Sciatic nerve (tissue), 2 donors: ENCODE data around the gene PCDHGA2. TPM values are rescaled to one million over a fixed set of nuclear protein-coding genes. Genes with fewer than 3 reads are reported as not detected.
A peak's percentile ranks its signal among the peaks of the same experiment; 100 is the strongest.
"Not testable (repeated sequence)": the region's sequence is repeated elsewhere in the genome, so short reads cannot be mapped to it uniquely, and the experiment has no call there.

Experiments
- ATAC-seq: fragments of 200-7000 bp; cut with Tn5 transposase; one replicate; pipeline ENCODE4 v1.9.1; 2020; ENCODE audit warnings: mild to moderate bottlenecking, moderate library complexity
- DNase-seq: peaks from one replicate; pipeline ENCODE4 v3.0.0-alpha.2; 2020; ENCODE audit warnings: low spot score
- intact Hi-C: fragments of 100-400 bp; cut with DNase I; formaldehyde crosslinking; loops from one replicate; pipeline ENCODE4 v1.14.2; 2022
- total RNA-seq: library from RNA; stranded (reverse); fragmentation: NEBNext Ultra II Directional; extraction: Animal tissue kit (Norgen Biotek cat#: 25700); gene quantifications from one replicate; pipeline ENCODE4 v1.2.1, GENCODE V29; 2021
- donor health status: DM: no; HTN: no; CAD: no.
- donor health status: DM: no; HTN: no; CAD: no.

Gene PCDHGA2
- 13.5 TPM for total RNA-seq

DNA sequence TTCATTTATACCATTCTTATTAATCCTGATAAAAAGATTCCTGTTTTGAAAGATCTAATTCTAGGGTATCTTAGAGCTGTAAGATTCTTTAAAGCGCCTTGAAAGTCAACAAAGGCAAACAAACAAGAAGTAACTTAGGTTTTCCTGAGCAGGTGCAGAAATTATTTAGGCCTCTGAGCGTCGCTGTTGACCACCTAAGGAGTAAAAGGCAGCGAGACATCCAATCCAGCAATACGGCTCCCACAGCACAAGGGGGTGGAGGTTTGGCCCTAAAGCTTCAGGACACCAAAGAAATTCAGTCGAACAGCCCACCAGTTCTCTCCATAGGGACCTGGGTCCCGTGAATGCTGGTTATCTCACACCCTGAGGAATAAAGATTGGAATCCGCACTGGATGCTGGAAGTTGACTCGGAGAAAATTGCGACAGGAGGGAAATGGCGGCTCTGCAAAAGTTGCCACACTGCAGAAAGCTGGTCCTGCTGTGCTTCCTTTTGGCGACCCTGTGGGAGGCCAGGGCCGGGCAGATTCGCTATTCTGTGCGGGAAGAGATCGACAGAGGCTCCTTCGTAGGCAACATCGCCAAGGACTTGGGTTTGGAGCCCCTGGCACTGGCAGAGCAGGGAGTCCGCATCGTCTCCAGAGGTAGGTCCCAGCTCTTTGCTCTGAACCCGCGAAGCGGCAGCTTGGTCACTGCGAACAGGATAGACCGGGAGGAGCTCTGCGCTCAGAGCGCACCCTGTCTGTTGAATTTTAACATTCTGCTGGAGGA is at the start of gene PCDHGA2:
TSS of gene PCDHGA2 (plus strand) at position 223 of the 769 bp plus-strand sequence.
- intact Hi-C loops = no loop called here

GRCh38 chr5:141298376-141298775 is 40.2 kb upstream of the PCDHGA2 start:
- no peak for DNase-seq
- ATAC-seq = no peak
- intact Hi-C loops = no loop called here

More for the DNA sequence above, at the start of gene PCDHGA2:
- DNase-seq (no peak), ATAC-seq (peak; percentile 90)

DNA sequence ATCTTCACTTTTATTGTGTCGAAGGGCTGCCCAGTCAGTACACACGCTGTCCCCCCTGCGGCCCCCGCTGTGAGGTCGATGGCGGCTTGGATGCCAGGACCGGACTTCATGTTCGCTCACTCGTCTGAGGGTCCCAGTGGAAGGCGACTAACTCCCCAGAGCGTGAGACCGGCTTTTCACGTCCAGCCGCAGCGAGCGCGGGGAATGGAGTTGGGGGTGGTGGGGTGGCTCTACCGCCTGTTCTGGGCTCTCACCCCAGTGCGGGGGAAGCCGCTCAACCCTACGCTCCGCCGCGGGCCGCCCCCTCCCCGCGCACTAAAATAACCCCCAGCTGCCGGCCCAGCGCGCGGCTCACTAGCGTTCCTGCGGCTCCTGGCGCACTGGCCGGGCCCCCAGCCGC is 34.8 kb upstream of the PCDHGA2 start, which contains the start of gene SLC25A2:
TSS of gene SLC25A2 (minus strand) at position 294 of the 400 bp plus-strand sequence. CDS start at position 110, 184 bp downstream.
- no peak for ATAC-seq
- intact Hi-C loops = no loop called here
- no peak for DNase-seq

DNA sequence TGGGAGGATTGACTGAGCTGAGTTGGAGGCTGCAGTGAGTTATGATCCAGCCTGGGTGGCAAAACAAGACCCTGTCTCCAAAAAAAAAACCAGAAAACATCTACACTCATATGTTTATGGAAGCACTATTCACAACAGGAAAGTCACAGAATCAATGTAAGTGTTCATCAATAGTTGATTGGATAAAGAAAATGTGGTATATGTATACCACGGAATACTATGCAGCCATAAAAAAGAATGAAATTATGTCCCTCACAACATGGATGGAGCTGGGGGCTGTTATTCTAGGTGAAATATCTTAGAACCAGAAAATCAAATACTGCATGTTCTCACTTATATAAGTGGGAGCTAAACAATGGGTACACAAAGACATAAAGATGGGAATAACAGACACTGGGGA is 31.9 kb upstream of the PCDHGA2 start:
- no peak for DNase-seq
- intact Hi-C loops = no loop called here
- ATAC-seq = no peak

GRCh38 chr5:141313711-141314110 is 24.8 kb upstream of the PCDHGA2 start:
- no peak for DNase-seq
- intact Hi-C loops = no loop called here
- no peak for ATAC-seq

DNA sequence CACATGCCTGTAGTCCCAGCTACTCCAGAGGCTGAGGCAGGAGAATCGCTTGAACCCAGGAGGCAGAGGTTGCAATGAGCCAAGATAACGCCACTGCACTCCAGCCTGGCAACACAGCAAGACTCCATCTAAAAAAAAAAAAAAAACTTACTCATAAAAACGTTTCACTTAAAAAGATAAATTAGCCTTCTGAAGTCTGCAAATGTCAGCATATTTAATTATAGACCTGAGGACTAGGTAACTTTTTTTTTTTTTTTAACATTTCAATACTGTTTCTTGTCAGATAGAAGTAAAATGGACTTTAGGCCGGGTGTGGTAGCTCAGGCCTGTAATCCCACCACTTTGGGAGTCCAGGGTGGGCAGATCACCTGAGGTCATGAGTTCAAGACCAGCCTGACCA is 21.6 kb upstream of the PCDHGA2 start:
- intact Hi-C loops, ATAC-seq, DNase-seq: not testable (repeated sequence)

- intact Hi-C loops = no loop called here
- no peak for ATAC-seq
- no peak for DNase-seq
Observed at GRCh38 chr5:141319202-141319601, 19.4 kb upstream of the PCDHGA2 start.

DNA sequence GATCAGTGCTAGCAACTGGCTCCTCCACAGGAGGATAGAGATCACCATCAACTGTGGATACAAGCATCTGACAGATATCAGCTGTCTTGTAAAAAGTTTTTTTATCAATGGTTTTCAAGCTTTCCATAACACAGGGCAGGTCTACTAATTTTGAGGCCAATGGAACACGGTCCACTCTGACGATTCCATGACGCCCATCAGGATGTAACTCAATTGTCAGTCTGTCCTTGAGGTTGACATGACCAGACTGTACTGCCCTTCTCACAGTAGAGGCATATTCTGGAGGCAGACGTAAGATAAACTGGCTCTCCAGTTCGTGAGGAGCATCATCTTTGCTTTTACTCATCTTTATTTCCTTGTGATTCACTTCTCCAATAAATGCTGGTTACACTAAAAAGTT is 18.9 kb upstream of the PCDHGA2 start:
- intact Hi-C loops = loop anchor here (5.0 kb wide), 1 partner anchor 238 kb away; no protein-coding TSS in a partner anchor
- ATAC-seq = no peak
- DNase-seq = no peak

DNA sequence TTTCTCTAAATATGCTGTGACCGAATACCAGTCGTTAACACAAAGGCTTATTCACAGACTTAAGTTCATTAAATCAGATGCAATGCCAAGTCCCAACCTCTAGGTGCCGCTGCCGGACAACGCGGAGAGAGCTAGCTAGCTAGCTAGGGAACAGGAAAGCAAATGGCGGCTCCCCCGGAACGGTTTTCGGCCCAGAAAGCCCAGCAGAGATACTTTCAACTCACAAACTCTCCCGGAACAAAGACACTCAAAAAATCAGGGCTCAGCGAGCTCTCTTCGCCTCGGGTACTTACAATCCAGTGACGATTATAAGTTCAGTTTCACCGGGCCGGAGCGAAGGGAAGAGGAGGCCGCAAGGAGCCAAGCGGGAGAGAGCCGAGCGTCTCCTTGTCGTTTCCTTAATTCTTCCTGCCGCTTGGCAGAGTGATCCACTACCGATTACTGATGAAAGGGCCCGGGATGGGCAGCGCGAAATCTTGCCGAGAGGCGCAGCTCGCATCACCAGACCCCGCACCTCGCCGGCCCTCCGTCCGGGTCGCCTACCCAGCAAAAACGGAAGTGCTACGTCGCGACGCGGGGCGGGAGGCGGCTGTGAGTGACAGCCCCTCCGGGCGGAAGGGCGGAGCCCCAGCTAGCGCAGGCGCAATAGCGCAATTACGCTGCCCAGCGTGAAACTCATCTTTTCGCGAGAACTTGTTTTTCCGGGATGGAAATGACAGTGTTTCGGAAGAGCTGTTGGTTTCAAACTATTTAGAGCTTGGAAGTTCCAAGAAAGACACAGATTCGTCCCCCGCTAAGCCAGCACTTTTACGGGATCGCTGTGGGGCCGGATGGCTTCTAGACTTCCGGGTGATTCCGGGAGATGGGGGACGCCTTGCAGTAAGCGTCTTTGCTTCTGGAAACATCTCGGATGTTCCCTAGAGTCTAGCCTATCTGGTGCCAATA is 18.1 kb upstream of the PCDHGA2 start, which contains the start of gene TAF7:
TSS of gene TAF7 (minus strand) at position 560 of the 945 bp plus-strand sequence. CDS start 740 bp downstream, outside the sequence.
- intact Hi-C loops = loop anchor here (5.0 kb wide), 1 partner anchor 237 kb away; no protein-coding TSS in a partner anchor
- ATAC-seq (peak; percentile 100), DNase-seq (peak; percentile 95)

DNA sequence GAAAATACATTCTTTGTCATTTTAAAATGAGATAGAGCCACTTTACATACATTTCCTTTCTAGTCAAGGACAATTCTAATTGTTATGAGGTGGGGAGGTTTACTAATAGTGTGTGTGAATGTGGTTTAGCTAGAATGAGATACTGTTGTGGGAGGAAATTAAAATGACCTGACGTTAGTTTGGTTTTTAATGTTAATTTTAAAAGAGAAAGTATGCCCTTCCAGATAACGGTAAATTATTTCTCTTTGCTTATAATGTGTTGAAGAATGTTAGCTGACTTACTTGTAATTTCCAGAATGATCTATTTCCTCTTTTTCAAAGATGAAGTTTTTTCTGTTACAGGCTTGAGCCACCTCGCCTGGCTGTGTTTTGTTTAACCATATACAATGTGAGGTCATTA is 16.3 kb upstream of the PCDHGA2 start:
- DNase-seq (no peak), ATAC-seq (no peak)
- intact Hi-C loops = loop anchor here (5.0 kb wide), 1 partner anchor 235 kb away; no protein-coding TSS in a partner anchor

- intact Hi-C loops = no loop called here
- peak; percentile 75 for DNase-seq
- ATAC-seq = peak; percentile 88
Observed at GRCh38 chr5:141326088-141326854, 12.3 kb upstream of the PCDHGA2 start.

GRCh38 chr5:141328231-141328630 is 10.3 kb upstream of the PCDHGA2 start:
- intact Hi-C loops = no loop called here
- ATAC-seq (no peak), DNase-seq (no peak)

GRCh38 chr5:141330299-141331080 is 8.1 kb upstream of the PCDHGA2 start, which contains the start of gene PCDHGA1:
Gene PCDHGA1, plus strand, starts transcription at chr5:141330514.
- no peak for DNase-seq
- intact Hi-C loops = no loop called here
- ATAC-seq = no peak

DNA sequence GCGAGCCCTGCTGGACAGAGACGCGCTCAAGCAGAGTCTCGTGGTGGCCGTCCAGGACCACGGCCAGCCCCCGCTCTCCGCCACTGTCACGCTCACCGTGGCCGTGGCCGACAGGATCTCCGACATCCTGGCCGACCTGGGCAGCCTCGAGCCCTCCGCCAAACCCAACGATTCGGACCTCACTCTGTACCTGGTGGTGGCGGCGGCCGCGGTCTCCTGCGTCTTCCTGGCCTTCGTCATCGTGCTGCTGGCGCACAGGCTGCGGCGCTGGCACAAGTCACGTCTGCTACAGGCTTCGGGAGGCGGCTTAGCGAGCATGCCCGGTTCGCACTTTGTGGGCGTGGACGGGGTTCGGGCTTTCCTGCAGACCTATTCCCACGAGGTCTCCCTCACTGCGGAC is 6.0 kb upstream of the PCDHGA2 start:
- ATAC-seq, intact Hi-C loops, DNase-seq: not testable (repeated sequence)

DNA sequence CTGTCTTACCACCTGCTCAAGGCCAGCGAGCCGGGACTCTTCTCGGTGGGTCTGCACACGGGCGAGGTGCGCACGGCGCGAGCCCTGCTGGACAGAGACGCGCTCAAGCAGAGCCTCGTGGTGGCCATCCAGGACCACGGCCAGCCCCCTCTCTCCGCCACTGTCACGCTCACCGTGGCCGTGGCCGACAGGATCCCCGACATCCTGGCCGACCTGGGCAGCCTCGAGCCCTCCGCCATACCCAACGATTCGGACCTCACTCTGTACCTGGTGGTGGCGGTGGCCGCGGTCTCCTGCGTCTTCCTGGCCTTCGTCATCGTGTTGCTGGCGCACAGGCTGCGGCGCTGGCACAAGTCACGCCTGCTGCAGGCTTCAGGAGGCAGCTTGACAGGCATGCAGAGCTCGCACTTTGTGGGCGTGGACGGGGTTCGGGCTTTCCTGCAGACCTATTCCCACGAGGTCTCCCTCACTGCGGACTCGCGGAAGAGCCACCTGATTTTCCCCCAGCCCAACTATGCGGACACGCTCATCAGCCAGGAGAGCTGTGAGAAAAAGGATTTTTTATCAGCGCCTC is 2.3 kb downstream of the PCDHGA2 start:
- ATAC-seq, intact Hi-C loops, DNase-seq: not testable (repeated sequence)

DNA sequence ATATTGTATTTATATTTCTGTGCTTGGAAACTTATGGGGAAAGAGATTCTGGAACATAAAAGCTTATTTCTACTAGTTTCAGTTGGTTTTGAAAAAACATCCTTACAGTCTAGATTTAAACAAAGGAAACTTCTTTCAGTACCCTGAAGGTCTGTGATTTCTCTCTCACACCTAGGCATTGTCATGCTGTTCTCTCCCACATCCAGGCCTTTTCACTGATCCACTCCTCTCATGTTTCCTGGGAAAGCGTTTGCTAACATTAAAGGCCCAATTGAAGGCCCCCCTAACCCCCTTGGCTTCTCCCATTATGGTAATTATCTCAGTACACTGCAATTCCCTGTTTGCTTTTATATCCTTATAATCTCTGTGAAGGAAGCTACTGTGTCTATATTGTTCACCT is 4.2 kb downstream of the PCDHGA2 start:
- ATAC-seq (no peak), DNase-seq (no peak)
- intact Hi-C loops = no loop called here

- ATAC-seq (no peak), DNase-seq (no peak)
- intact Hi-C loops = no loop called here
Observed at GRCh38 chr5:141343242-141343952, 4.8 kb downstream of the PCDHGA2 start, which contains the start of gene PCDHGA3. Gene PCDHGA3, plus strand, starts transcription at chr5:141343829. Its CDS starts 205 bp downstream, at chr5:141344034.
